Coronary artery (tissue), 2 donors: ENCODE measurements around the gene CPXM2.

Experiments
- DNase-seq: peaks from one replicate; pipeline ENCODE4 v3.0.0-alpha.2; 2017; ENCODE audit warnings: low spot score
- H3K27ac ChIP-seq, 2 donors: fragments of 200-600 bp; sonication (generic); one replicate each; pipeline ENCODE4 v1.5.1; 2016 to 2019
- H3K4me3 ChIP-seq: fragments of 200-600 bp; sonication (generic); 2 replicates; pipeline ENCODE4 v1.5.1; 2016; ENCODE audit warnings: mild to moderate bottlenecking, moderate library complexity
- TF ChIP-seq, protein P1 (sequence below): fragments of 200-600 bp; sonication (generic); IDR thresholded peaks from one replicate; pipeline ENCODE4 v1.5.1; 2019; ENCODE audit warnings: antibody characterized with exemption

Gene CPXM2

GRCh38 chr10:123886292-123886691 lies 5.3 kb downstream of the CPXM2 start:
- no peak for DNase-seq
- Histone ChIP-seq H3K27ac (peak overlapping the region; percentile 22 to 86), H3K4me3 (no peak overlapping the region)
- TF ChIP-seq, protein P1, sequence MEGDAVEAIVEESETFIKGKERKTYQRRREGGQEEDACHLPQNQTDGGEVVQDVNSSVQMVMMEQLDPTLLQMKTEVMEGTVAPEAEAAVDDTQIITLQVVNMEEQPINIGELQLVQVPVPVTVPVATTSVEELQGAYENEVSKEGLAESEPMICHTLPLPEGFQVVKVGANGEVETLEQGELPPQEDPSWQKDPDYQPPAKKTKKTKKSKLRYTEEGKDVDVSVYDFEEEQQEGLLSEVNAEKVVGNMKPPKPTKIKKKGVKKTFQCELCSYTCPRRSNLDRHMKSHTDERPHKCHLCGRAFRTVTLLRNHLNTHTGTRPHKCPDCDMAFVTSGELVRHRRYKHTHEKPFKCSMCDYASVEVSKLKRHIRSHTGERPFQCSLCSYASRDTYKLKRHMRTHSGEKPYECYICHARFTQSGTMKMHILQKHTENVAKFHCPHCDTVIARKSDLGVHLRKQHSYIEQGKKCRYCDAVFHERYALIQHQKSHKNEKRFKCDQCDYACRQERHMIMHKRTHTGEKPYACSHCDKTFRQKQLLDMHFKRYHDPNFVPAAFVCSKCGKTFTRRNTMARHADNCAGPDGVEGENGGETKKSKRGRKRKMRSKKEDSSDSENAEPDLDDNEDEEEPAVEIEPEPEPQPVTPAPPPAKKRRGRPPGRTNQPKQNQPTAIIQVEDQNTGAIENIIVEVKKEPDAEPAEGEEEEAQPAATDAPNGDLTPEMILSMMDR: no peak

DNA sequence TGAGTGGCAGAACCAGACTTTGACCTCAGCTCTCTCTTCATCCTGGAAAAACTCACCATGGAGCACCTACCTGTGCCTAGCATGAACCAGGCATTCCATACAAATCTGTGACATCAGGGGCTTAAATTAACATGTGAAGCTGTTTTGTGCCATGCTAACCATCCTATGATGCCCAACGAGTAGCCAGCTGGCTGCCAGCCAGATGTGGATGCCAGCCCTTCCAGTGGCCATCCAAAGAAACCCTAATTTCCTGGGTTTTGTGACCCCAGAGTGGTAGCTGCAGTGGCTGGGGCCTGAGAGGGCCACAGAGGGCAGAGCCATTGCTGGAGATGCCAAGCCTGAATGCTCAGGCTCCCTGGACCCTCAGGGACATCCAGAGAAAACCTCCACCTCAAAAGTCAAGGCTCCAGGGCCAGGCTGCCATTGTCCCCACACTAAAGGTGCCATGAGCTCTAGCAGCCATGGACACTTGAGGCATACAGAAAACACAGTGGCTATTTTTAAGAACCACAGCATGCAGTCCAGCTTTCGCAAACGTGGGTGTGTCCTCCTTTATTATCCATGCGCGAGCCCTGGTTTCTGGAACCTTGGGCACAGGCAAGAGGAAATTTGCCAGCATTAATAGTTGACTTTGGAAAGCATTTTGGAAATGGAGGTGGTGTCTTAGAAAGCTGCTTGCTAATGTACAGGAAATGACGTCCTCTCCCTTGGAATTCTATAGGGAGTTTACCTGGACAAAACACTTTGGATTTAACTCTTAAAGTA lies 6.0 kb downstream of the CPXM2 start:
- TF ChIP-seq, protein P1: no peak
- peak overlapping the region; percentile 82 to 86 for H3K27ac ChIP-seq
- peak; percentile 88 for DNase-seq
- no peak overlapping the region for H3K4me3 ChIP-seq

DNA sequence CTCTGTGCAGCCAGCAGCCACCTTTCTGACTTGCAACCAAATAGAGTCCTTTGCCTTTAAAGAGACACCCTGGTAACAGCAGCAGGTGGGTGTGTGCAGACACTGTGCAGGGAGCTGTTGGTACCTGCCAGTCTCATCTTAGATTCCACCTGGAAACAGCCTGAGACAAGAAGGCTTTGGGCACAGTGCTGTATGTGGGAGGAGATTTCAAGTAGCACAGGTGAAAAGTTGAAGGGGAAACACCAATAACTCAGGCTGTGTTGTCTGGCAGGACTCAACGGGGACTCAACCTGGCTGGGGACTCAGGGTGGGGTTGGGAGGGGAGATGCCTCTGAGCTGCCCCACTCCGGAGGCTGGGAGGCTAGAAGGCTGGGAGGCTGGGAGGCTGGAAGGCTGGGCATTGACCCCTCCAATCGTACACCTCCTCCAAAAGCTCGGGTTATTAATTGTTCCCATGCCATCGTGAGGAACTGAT lies 6.7 kb downstream of the CPXM2 start:
- peak; percentile 66 for DNase-seq
- H3K27ac ChIP-seq: peak overlapping the region; percentile 82 to 86
- no peak overlapping the region for H3K4me3 ChIP-seq
- TF ChIP-seq, protein P1: no peak

GRCh38 chr10:123884351-123884906 lies 7.2 kb downstream of the CPXM2 start:
- DNase-seq: peak; percentile 54
- TF ChIP-seq, protein P1: no peak
- H3K27ac ChIP-seq: peak overlapping the region; percentile 82 to 86
- no peak overlapping the region for H3K4me3 ChIP-seq

DNA sequence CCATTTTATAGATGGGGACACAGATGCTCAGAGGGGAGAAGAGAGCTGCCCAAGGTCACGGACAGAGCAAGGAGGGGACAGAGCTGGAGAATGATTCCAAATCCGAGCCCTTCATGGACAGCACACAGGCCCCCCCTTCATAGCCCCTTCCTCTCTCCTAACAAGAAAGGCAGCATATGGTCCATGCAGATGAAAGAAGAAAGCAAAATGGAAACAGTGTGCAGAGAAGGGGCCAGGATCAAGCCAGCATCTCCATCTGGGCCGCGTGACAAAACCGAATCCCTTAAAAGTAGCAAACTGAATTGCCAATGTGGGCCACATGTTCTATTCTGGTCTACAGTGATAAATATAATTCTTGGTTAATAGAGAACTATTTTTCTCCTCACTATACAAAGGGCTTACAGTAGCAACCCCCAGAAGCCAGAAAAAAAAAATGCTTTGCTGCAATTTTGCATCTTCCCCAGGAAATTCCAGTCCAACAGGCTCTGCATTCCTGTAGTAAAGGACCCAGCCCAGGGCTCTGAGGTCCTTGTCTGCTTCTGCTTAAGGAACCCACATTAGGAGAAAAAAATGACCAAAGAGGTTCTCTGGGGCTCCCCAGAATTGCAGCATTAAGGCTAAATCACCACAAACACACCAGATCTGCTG lies 7.8 kb downstream of the CPXM2 start:
- H3K27ac ChIP-seq: peak overlapping the region; percentile 82 to 86
- no peak overlapping the region for H3K4me3 ChIP-seq
- TF ChIP-seq, protein P1: no peak
- DNase-seq: no peak

GRCh38 chr10:123882681-123883445 lies 8.7 kb downstream of the CPXM2 start:
- Histone ChIP-seq H3K27ac (peak overlapping the region; percentile 59 to 86), H3K4me3 (no peak overlapping the region)
- DNase-seq: peak; percentile 40
- TF ChIP-seq, protein P1: no peak
